DND-41 (cell line): ENCODE data around the gene ERP27.

Source experiments
- EZH2 ChIP-seq: IDR thresholded peaks from 3 replicates; pipeline ENCODE4 v1.6.1; 2012; ENCODE audit warnings: borderline replicate concordance, low read depth, mild to moderate bottlenecking, moderate library complexity, low read length, inconsistent platforms; ENCODE audit not compliant: severe bottlenecking
- TF ChIP-seq, protein P1 (sequence below): IDR thresholded peaks from 2 replicates; pipeline ENCODE4 v1.5.1; 2012; ENCODE audit warnings: borderline replicate concordance, low read length, moderate library complexity, mild to moderate bottlenecking; ENCODE audit not compliant: poor library complexity, severe bottlenecking; ENCODE audit errors: extremely low read depth

DNA sequence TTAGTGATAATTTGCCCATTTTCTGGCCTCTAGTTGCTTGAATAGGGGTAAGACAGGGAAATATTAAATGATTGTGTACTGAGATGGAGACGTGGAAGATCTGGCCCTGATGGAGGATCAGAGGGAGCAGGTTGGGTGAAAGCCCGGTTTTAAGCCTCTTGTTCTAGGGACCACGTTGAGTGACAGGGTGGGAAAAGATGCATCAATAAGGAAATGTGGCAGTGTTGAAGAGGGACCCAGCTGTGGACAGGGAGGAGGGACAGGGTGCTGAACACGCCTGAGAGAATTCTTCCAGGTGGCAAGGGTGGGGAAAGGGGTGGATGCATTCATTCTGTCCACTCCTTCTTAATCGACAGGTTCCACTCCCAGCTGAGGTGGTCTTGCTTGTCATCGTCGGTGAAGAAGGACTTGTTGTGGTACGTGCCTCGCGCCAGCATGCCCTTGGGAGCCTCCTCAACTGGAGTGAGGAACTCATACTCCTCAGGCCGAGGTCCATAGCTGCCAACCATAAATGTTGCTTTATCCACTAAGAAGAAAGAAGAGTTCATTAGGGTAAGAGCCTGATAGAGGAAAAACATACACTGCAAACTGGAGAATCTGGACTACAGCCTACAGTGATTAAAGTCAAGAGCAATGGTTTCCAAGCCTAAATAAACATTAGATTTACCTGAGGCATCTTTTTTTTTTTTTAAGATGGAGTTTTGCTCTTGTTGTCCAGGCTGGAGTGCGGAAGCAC is 4.0 kb upstream of the ERP27 start:
- TF ChIP-seq, protein P1, sequence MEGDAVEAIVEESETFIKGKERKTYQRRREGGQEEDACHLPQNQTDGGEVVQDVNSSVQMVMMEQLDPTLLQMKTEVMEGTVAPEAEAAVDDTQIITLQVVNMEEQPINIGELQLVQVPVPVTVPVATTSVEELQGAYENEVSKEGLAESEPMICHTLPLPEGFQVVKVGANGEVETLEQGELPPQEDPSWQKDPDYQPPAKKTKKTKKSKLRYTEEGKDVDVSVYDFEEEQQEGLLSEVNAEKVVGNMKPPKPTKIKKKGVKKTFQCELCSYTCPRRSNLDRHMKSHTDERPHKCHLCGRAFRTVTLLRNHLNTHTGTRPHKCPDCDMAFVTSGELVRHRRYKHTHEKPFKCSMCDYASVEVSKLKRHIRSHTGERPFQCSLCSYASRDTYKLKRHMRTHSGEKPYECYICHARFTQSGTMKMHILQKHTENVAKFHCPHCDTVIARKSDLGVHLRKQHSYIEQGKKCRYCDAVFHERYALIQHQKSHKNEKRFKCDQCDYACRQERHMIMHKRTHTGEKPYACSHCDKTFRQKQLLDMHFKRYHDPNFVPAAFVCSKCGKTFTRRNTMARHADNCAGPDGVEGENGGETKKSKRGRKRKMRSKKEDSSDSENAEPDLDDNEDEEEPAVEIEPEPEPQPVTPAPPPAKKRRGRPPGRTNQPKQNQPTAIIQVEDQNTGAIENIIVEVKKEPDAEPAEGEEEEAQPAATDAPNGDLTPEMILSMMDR = no peak
- TF ChIP-seq EZH2 = no peak
